SU-DHL-6 (cell line): Measurements from ENCODE around the gene POT1.

Experiments used
- EZH2phosphoT487 ChIP-seq: fragments of 200-600 bp; sonication (generic), shearing (Covaris generic); conservative IDR thresholded peaks from 2 replicates; pipeline ENCODE4 v1.6.1; 2018; ENCODE audit warnings: mild to moderate bottlenecking, antibody characterized with exemption, low read length, moderate library complexity, mixed read lengths
- TF ChIP-seq, protein P1 (sequence below): fragments of 200-600 bp; sonication (generic); IDR thresholded peaks from one replicate; pipeline ENCODE4 v1.5.1; 2017; ENCODE audit warnings: antibody characterized with exemption, mild to moderate bottlenecking, low read length, moderate library complexity; ENCODE audit not compliant: insufficient read depth, poor library complexity, severe bottlenecking

DNA sequence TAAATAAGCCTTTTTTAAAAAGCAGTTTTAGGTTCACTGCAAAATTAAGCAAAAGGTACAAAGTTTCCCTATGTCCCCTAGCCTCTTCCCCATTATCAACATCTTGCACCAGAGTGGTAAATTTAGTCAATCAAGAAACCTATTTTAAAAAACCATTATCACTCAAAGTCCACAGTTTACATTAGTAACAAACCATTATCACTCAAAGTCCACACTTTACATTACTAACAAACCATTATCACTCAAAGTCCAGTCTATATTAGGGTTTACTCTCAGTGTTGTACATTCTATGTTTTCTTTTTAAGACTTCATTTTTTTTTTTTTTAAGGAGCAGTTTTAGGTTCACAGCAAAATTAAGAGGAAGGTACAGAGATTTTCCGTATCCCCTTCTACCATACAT, 89.9 kb downstream of the POT1 start:
- TF ChIP-seq, protein P1, sequence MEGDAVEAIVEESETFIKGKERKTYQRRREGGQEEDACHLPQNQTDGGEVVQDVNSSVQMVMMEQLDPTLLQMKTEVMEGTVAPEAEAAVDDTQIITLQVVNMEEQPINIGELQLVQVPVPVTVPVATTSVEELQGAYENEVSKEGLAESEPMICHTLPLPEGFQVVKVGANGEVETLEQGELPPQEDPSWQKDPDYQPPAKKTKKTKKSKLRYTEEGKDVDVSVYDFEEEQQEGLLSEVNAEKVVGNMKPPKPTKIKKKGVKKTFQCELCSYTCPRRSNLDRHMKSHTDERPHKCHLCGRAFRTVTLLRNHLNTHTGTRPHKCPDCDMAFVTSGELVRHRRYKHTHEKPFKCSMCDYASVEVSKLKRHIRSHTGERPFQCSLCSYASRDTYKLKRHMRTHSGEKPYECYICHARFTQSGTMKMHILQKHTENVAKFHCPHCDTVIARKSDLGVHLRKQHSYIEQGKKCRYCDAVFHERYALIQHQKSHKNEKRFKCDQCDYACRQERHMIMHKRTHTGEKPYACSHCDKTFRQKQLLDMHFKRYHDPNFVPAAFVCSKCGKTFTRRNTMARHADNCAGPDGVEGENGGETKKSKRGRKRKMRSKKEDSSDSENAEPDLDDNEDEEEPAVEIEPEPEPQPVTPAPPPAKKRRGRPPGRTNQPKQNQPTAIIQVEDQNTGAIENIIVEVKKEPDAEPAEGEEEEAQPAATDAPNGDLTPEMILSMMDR: no peak
- no peak for TF ChIP-seq EZH2phosphoT487
